8988T (cell line): ENCODE measurements around the gene MCAM.

Experiments used
- DNase-seq: peaks from one replicate; pipeline ENCODE4 v3.0.0; 2011

The MCAM gene

GRCh38 chr11:119344291-119345010, 27.5 kb upstream of the MCAM start:
- peak; percentile 16 for DNase-seq

DNA sequence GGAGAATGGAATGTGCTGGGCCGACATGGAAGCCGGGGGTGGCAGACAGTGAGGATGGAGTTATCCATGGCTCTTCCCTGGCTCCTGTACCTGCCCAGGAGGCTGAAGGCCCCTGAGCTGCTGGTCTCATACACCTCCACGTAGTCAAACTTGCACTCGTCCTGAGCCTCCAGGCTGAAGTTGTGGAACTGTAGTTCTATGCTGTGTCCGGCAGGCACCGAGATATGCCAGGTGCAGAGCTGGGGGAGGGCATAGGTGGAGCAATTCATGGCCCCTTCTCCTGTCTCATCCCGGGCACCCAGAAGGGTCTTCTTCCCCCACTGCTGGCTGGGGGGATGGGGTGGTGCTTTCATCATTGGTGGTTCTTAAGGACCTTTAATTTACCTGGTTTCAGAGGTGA, 26.8 kb upstream of the MCAM start:
- DNase-seq: peak; percentile 26

DNA sequence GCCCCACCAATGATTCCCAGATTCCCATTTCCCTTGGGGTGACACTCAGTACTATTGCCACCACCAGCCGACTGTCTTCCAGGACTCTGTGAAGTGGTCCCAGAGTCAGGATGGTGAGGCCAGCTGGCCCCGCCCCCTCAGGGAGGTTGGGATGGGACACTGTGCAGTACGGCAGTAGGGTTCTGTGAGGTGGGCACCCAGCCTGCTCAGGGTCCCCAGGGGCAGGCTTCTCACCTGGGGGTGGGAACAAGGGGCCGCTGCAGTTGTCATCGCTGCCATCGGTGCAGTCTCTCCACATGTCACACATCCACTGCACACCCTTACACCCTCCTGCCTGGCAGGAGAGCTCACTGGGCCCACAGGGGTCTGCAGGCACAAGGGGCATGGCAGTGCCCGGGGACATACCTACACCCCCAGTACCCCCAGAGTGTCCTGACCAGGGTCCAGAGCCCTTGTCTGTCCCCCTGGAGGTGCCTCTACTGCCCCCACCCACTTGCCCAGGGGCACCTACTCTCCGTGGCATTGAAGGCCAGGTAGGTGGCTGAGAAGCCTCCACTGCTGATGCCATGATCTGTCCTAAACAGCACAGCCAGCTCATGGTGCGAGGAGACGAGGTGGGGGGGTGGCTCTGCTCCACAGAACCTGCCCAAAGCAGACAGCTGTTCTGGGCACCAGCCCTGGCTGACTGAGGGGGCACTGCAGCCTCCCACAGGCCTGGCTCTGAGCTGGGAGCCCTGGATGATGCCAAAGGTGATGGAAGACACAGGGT, 25.6 kb upstream of the MCAM start:
- DNase-seq: peak; percentile 57

GRCh38 chr11:119342023-119342300, 25.0 kb upstream of the MCAM start:
- DNase-seq: no peak

DNA sequence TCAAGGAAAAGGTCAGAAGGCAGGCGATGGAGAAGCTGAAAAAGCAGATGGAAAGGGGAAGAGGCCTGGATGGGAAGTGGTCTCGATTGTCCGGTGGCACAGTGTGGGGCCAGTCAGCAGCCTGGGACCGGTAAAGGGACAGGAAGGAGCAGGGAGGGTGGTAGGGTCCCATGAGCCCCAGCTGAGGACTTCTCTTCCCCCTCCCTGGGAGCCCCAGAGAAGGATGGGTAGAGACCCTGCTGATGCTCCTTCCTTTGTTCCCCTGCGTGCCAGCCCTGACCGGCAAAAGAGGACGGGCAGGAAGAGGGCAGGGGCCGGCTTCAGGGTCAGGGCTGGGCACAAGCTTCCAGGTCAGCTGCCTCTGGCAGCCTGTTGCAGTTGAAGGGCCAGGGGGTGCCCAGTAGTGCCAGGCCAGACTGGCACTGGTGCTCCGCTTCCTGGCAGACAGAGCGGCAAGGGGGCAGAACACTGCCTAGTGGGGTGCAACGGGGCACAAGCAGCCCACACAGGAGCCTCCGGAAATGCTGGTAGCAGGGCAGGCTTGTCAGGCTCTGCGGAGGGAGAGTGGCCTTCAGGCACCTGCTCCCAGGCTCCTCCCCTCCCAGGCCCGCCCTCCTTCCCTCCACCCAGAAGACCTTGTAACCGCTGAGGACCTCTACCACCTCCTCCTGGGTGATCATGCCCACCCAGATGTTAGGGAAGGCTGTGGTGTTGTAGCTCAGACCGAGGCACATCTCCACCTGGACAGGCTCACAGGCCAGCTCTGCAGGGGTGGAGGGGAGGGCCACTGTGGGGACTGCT, 24.5 kb upstream of the MCAM start:
- DNase-seq: peak; percentile 52

DNA sequence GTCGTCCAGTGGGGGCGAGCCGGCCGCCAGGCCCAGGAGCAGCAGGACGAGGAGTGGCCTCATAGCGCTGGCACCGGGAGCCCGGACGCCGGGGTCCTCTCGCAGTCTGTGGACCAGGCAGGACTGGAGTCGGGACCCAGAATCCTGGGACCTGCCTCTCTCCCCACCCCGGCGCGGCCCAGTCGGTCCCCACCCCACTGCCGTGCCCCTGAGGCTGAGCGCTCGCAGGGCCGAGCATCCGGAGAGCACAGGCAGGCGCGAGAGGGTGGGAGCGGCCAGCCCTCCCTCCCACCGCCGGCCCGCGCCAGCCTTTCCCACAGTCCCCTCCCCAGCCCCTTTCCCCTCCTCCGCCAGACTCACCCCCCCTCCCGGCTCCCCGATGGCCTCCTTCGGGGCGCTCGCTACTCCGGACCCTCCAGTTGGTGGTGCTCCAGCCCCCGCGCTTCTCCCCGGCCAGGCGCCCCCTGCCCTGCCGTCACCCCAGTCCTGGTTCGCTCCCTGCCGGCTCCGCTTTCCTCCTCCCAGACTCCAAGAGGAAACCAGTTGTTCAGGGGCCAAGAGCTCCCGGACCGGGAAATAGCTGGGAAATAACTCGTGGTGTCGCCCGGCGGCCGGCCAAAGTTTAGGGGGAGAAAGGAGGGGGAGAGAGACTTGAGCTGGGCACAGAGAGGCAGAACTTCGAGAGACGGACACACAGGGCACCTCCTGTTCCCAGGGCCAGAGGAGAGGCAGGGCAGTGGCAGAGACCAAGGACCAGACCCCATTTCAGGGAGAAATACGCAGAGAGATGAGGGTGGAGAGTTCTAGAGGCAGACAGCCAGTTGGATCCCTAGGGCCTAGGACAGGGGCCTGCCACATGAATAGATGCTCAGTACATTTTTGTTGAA, 23.6 kb upstream of the MCAM start, which contains the start of gene C1QTNF5:
Gene C1QTNF5, minus strand, starts transcription at position 549 of the 887 bp plus-strand sequence. Its CDS starts 486 bp downstream, at position 63.
- DNase-seq: peak; percentile 18

- peak; percentile 96 for DNase-seq
Measured at GRCh38 chr11:119339589-119340334, 22.8 kb upstream of the MCAM start.

- peak; percentile 63 for DNase-seq
Measured at GRCh38 chr11:119338965-119339588, 22.1 kb upstream of the MCAM start.

DNA sequence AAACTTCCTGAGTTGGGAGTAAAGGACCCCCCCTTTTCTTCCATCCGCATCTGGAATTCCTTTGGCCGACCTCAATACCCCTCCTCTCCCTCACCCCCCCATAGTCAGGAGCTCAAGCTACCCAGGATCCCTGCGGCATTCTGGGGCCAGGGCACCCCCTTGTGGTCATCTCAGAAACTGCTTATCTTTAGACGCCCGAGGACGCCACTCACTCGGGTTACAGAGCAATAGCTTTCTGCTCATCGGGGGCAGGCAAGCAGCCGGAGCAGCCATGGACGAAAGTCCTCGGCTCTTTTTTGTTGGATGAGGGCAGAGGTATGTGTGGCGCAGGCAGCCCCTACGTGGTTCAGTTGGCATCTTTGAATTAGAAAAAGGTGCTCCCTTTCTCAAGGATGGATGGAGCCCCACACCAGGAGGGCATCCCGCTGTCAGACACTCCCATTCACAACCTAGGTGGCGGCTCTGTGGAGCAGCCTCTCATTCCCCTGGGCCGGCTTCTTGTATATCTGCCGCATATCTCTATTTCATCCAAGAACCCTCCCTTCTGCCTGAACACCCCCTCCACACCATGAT, 21.5 kb upstream of the MCAM start:
- peak; percentile 99 for DNase-seq

DNA sequence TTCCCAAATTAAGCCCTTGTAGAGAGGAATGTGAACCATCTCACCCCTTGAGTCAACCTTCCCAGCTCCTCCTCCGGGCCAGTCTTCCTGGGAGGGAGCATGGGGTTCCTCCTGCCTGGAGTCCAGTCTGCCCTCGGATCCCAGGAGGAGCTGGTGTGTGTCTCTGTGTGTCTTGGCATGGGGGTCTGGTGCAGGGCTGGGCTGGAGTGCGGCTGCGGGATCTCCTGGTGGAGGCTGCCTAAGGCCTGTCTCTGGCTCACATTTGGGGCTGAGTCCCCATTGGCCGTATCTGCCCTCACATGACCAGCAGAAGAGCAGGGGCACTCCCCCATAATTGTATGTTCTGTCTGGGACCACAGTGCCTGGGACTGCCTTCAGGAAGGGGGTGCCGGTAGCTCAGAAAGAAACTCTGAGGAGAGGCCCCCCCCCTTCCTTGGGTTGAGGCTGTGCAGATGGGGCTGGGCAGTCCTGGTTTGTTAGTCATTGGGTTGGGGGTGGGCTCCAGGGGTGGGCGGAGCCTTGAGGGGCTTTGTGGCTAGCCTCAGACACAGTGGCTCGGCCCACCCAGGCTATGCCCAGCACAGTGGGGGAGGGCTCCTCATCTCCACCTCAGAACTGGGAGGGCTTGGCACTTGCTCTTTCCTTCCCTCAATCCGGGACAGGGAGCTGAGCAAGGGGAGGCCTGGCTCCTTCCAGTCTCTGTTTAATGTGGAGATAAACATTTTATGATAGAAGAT, 20.8 kb upstream of the MCAM start:
- peak; percentile 74 for DNase-seq

DNA sequence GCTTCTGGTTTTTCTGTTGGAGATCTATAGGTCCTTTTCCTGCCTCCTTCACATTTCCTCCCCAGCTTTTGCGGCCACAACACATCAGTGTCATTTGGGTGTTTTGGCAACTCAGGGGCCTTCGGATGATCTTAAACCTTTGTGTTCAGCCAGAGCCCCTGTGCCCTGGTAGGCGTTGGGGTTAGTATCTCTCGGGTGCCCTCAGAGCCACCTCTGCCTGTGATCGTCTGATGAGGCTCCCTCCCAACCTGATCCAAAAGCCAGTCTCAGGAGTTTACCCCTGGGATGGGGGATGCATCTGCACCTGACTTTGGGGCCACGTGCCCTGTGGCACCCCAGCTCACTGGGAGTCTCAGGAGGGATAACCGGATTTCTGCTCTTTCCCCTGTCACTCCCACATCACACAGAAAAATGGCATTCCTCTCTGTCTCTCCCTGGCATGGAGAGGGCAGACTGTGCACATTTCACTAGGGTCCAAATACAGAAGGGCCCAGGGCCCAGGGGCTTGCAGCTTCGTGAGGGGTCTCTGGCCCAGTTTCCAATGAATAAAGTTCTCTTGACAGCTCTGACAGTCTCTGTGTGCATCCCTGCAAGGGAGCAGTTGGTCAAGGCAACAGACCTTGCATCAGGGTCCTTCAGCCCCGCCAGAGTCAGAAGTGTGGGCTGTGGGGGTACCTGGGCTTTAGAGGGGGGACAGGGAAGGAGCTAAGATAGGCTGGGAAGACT, 20.0 kb upstream of the MCAM start:
- DNase-seq: peak; percentile 25

DNA sequence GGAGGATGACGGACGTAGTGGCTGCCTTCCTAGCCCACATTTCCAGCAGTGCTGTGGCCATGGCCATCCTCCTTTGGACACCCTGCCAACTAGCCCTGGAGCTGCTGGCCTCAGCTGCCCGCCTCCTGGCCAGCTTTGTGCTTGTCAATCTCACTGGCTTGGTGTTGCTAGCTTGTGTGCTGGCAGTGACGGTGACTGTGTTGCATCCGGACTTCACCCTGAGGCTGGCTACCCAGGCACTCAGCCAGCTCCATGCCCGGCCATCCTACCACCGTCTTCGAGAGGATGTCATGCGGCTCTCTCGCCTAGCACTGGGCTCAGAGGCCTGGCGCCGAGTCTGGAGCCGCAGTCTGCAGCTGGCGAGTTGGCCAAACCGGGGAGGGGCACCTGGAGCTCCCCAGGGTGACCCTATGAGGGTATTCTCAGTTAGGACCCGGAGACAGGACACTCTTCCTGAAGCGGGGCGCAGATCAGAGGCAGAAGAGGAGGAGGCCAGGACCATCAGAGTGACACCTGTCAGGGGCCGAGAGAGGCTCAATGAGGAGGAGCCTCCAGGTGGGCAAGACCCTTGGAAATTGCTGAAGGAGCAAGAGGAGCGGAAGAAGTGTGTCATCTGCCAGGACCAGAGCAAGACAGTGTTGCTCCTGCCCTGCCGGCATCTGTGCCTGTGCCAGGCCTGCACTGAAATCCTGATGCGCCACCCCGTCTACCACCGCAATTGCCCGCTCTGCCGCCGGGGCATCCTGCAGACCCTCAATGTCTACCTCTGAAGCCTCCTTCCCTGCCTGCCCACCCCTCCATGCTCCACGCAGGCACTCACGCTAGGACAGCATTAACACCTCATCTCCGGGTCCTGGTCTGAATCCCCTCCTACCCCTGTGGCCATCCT, 19.0 kb upstream of the MCAM start:
- DNase-seq: peak; percentile 27

DNA sequence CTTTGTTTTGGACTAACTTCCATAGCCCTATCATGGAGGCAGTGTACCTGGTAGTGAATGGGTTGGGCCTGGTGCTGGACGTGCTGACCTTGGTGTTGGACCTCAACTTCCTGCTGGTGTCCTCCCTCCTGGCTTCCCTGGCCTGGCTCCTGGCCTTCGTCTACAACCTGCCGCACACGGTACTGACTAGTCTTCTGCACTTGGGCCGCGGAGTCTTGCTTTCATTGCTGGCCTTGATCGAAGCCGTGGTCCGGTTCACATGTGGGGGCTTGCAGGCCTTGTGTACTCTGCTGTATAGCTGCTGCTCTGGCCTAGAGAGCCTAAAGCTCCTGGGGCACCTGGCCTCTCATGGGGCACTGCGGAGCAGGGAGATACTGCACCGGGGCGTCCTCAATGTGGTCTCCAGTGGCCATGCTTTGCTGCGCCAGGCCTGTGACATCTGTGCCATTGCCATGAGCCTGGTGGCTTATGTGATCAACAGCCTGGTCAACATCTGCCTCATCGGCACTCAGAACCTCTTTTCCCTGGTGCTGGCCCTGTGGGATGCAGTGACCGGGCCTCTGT, 18.2 kb upstream of the MCAM start:
- peak; percentile 21 for DNase-seq

- DNase-seq: peak; percentile 99
Measured at GRCh38 chr11:119334174-119334930, 17.4 kb upstream of the MCAM start, which contains the start of gene RNF26. RNF26 (plus strand) TSS chr11:119334527; CDS start chr11:119335123, 596 bp downstream.

- no peak for DNase-seq
Measured at GRCh38 chr11:119332111-119332765, 15.3 kb upstream of the MCAM start.

GRCh38 chr11:119330237-119330636, 13.3 kb upstream of the MCAM start:
- DNase-seq: no peak

DNA sequence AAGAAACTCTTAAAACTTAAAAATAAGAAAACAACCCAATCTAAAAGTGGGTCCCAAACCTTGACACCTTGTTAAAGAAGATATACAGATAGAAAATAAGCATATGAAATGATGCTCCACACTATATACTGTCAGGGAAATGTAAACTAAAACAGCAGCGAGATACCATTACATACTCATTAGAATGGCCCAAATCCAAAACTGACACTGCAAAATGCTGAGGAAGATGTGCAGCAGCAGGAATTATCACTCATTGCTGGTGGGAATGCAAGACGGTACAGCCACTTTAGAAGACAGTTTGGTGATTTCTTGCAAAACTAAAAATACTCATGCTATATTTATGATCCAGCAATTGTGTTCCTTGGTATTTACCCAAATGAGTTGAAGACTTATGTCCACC, 12.4 kb upstream of the MCAM start:
- DNase-seq: no peak
